Body of pancreas (tissue), 4 donors: ENCODE measurements around the gene ADGRL3. TPM values are rescaled to one million over a fixed set of nuclear protein-coding genes. Genes with fewer than 3 reads are reported as not detected.
"Not testable (repeated sequence)": the region's sequence is repeated elsewhere in the genome, so short reads cannot be mapped to it uniquely, and the experiment has no call there.

Experiments
- ATAC-seq: fragments of 150-250 bp; one replicate; pipeline ENCODE4 v1.9.1; 2016
- DNase-seq, 4 donors: peaks; one replicate each; pipeline ENCODE4 v3.0.0-alpha.2; 2019
- H3K27ac ChIP-seq, 4 donors: fragments of 200-600 bp; sonication (generic); 1 replicate in 3 of 4; 2 replicates in 1 of 4; pipeline versions ENCODE4 v1.5.1 to v1.6.1; 2016 to 2019; ENCODE audit warnings: mild to moderate bottlenecking in 1 of 4, mixed read lengths in 1 of 4, moderate library complexity in 1 of 4
- H3K27me3 ChIP-seq, 2 donors: fragments of 200-600 bp; sonication (generic); one replicate each; pipeline ENCODE4 v1.6.0; 2016; ENCODE audit warnings: mild to moderate bottlenecking in 1 of 2
- H3K36me3 ChIP-seq, 2 donors: fragments of 200-600 bp; sonication (generic); replicated peaks in 1 of 2; 2 replicates each; pipeline ENCODE4 v1.5.1; 2016; ENCODE audit warnings: low read depth in 2 of 2; ENCODE audit not compliant: insufficient read depth in 1 of 2
- H3K4me1 ChIP-seq: fragments of 200-600 bp; sonication (generic); one replicate; pipeline ENCODE4 v1.6.0; 2016
- H3K4me3 ChIP-seq, 2 donors: fragments of 200-600 bp; sonication (generic); 1 replicate in 1 of 2; 2 replicates in 1 of 2; pipeline ENCODE4 v1.5.1; 2016 to 2019
- H3K9me3 ChIP-seq, 3 donors: fragments of 200-600 bp; sonication (generic); 1 replicate in 2 of 3; 2 replicates in 1 of 3; pipeline ENCODE4 v1.5.1; 2016
- CTCF ChIP-seq, 7 experiments: fragments of 450-650 bp in 4 of 7; fragments of 200-600 bp in 3 of 7; sonication (generic) in 3 of 7; IDR thresholded peaks; one replicate each; pipeline ENCODE4 v1.5.1; 2016 to 2019; ENCODE audit warnings: antibody characterized with exemption in 7 of 7
- POLR2A ChIP-seq, 3 donors: fragments of 450-650 bp; IDR thresholded peaks; one replicate each; pipeline ENCODE4 v1.6.1; 2016; ENCODE audit warnings: antibody characterized with exemption in 3 of 3, mild to moderate bottlenecking in 2 of 3
- WGBS, 2 donors: methylation state at CpG; one replicate each; pipeline ENCODE4 v1.1.5; 2017; 5-methylcytosine and 5-hydroxymethylcytosine counted together
- intact Hi-C: fragments of 100-400 bp; cut with DNase I; formaldehyde crosslinking; loops from one replicate; pipeline ENCODE4 v1.15.1; 2023
- total RNA-seq, 2 donors: library from RNA; depleted of rRNA; stranded (reverse); fragments of >200 nt; gene quantifications; one replicate each; pipeline ENCODE4 v1.1.0, GENCODE V29; 2016

ADGRL3 gene
- total RNA-seq, 2 donors from 2014 or later: 0.33 to 1.0 TPM

GRCh38 chr4:61202638-61203435, 2.7 kb downstream of the ADGRL3 start:
- H3K9me3 ChIP-seq: no peaks in the 10 kb centered on the region
- no peak overlapping the region for H3K27ac ChIP-seq
- peaks cover 0 to 17% of the 10 kb centered on the region in 2 donors for H3K27me3 ChIP-seq
- intact Hi-C loops: no loop called here
- no peak overlapping the region for H3K4me3 ChIP-seq
- peaks cover 24% of the 10 kb centered on the region for H3K4me1 ChIP-seq
- WGBS, 2 donors: 0 to 1% methylated on average over 18 to 41 of the region's 41 CpGs
- no peak for TF ChIP-seq CTCF (IDR thresholded peaks at IDR 0.05)
- no peak for TF ChIP-seq POLR2A (IDR thresholded peaks at IDR 0.05)
- ATAC-seq (no peak), DNase-seq (no peak)
- H3K36me3 ChIP-seq: no peaks in the 10 kb centered on the region

DNA sequence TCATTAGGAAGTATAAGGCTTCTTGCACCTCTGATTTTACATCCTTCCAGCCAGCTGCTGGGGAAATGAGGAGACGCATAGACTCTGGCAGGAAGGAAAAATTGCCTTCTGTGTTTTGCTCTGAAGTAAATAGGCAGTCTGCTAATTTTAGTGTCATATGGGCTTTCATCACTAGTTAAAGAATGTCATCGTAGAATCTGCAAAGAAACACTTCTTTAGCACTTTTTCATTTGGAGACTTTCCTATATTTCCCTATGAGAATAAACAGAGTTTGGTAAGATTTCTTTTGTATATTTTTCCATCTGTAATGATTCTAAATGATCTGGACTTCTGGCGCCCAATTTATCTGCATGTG, 3.3 kb downstream of the ADGRL3 start:
- no peaks in the 10 kb centered on the region for H3K36me3 ChIP-seq
- DNase-seq (no peak), ATAC-seq (no peak)
- H3K9me3 ChIP-seq: no peaks in the 10 kb centered on the region
- peaks cover 0 to 17% of the 10 kb centered on the region in 2 donors for H3K27me3 ChIP-seq
- no peak overlapping the region for H3K27ac ChIP-seq
- WGBS, 2 donors: 14 to 21% methylated on average over 3 of the region's 3 CpGs
- intact Hi-C loops: no loop called here
- no peak overlapping the region for H3K4me3 ChIP-seq
- H3K4me1 ChIP-seq: peaks cover 24% of the 10 kb centered on the region
- TF ChIP-seq CTCF (IDR thresholded peaks at IDR 0.05) (no peak), POLR2A (IDR thresholded peaks at IDR 0.05) (no peak)

DNA sequence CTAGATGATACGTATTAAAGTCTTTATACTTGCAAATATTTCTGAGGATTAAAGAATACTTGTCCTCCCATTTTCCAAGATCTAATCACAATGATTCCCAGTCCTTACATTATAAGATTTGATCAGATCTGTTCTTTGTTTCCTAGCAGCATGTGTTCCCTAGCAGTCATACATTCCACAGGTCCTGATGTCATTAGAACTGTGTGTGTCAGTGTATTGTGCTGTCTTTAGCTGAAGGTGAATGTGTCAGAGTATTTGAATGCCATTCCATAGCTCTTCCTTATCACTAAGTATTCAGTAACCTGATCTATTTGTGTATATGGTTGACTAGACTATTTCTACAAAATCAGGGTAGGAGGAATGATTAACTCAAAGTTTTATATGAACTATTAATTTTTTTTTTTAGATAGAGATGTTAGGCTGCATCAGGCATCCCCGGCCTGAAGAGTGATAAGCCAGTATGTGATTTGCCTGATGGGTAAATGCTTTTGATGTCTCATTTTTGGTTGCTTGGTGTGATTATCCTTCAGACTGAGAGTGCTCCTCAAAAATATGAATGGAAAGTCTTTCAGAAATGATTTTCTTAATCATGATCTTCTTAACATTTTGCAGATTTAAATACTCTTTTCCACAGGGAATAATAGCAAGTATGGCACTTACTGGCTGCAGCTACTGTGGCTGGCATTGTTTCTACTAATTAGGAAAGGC, 4.4 kb downstream of the ADGRL3 start:
- Histone ChIP-seq H3K36me3 (no peaks in the 10 kb centered on the region), H3K27me3 (peaks cover 0 to 17% of the 10 kb centered on the region in 2 donors), H3K9me3 (no peaks in the 10 kb centered on the region), H3K4me3 (no peak overlapping the region), H3K27ac (no peak overlapping the region), H3K4me1 (peaks cover 24% of the 10 kb centered on the region)
- ATAC-seq (no peak), DNase-seq (no peak)
- 41 to 47% methylated on average over 2 of the region's 2 CpGs for WGBS, 2 donors
- TF ChIP-seq CTCF (IDR thresholded peaks at IDR 0.05): no peak
- no peak for TF ChIP-seq POLR2A (IDR thresholded peaks at IDR 0.05)
- intact Hi-C loops: no loop called here

- TF ChIP-seq CTCF (IDR thresholded peaks at IDR 0.05): no peak
- TF ChIP-seq POLR2A (IDR thresholded peaks at IDR 0.05): no peak
- peaks cover 21% of the 10 kb centered on the region for H3K4me1 ChIP-seq
Observed at GRCh38 chr4:61205066-61205465, 4.9 kb downstream of the ADGRL3 start.

GRCh38 chr4:61207156-61207555, 7.0 kb downstream of the ADGRL3 start:
- H3K4me1 ChIP-seq, H3K9me3 ChIP-seq, H3K27me3 ChIP-seq, ATAC-seq, H3K36me3 ChIP-seq, H3K4me3 ChIP-seq, intact Hi-C loops, H3K27ac ChIP-seq, DNase-seq: not testable (repeated sequence)

More at GRCh38 chr4:61205066-61205465, 4.9 kb downstream of the ADGRL3 start:
- H3K4me3 ChIP-seq: no peak overlapping the region
- H3K27ac ChIP-seq: no peak overlapping the region
- 37 to 58% methylated on average over 1 of the region's 1 CpG for WGBS, 2 donors
- H3K36me3 ChIP-seq: no peaks in the 10 kb centered on the region
- intact Hi-C loops: no loop called here
- DNase-seq (no peak), ATAC-seq (no peak)
- no peaks in the 10 kb centered on the region for H3K9me3 ChIP-seq
- peaks cover 0 to 14% of the 10 kb centered on the region in 2 donors for H3K27me3 ChIP-seq
